Colonic mucosa (tissue), 4 donors: ENCODE results near the gene SLC12A3. TPM values are rescaled to one million over a fixed set of nuclear protein-coding genes. Genes with fewer than 3 reads are reported as not detected.

ENCODE experiments used
- DNase-seq: peaks from one replicate; pipeline ENCODE4 v3.0.0-alpha.2; 2020
- H3K27ac ChIP-seq: fragments of 200-600 bp; one replicate; pipeline ENCODE4 v1.8.0; 2021
- H3K27me3 ChIP-seq: fragments of 200-600 bp; one replicate; pipeline ENCODE4 v1.8.0; 2021
- H3K36me3 ChIP-seq: fragments of 200-600 bp; one replicate; pipeline ENCODE4 v1.8.0; 2021
- H3K4me1 ChIP-seq: fragments of 200-600 bp; one replicate; pipeline ENCODE4 v1.8.0; 2021; ENCODE audit warnings: mild to moderate bottlenecking
- H3K4me3 ChIP-seq: fragments of 200-600 bp; one replicate; pipeline ENCODE4 v1.8.0; 2021
- H3K9ac ChIP-seq, 2 donors: one replicate each; pipeline ENCODE4 v1.7.0; 2013; ENCODE audit warnings: control low read depth in 2 of 2, low read depth in 2 of 2, low read length in 2 of 2
- H3K9me3 ChIP-seq: fragments of 200-600 bp; one replicate; pipeline ENCODE4 v1.8.0; 2021
- intact Hi-C: fragments of 100-400 bp; cut with DNase I; formaldehyde crosslinking; loops from one replicate; pipeline ENCODE4 v1.14.1; 2022
- total RNA-seq, 2 donors: library from RNA; stranded (reverse); fragmentation: NEBNext Ultra II Directional in 1 of 2; extraction: Animal tissue kit (Norgen Biotek cat#: 25700) in 1 of 2; gene quantifications; one replicate each; pipeline ENCODE4 v1.2.1, GENCODE V29; 2021
- TF ChIP-seq, protein P1 (sequence below): fragments of 200-600 bp; IDR thresholded peaks from one replicate; pipeline ENCODE4 v1.8.0; 2022; ENCODE audit warnings: antibody characterized with exemption, mild to moderate bottlenecking
- donor health status: healthy.
- donor health status: DM: no; HTN: no; CAD: no.
- donor health status: DM: no; HTN: no; CAD: no.

The SLC12A3 gene, protein sequence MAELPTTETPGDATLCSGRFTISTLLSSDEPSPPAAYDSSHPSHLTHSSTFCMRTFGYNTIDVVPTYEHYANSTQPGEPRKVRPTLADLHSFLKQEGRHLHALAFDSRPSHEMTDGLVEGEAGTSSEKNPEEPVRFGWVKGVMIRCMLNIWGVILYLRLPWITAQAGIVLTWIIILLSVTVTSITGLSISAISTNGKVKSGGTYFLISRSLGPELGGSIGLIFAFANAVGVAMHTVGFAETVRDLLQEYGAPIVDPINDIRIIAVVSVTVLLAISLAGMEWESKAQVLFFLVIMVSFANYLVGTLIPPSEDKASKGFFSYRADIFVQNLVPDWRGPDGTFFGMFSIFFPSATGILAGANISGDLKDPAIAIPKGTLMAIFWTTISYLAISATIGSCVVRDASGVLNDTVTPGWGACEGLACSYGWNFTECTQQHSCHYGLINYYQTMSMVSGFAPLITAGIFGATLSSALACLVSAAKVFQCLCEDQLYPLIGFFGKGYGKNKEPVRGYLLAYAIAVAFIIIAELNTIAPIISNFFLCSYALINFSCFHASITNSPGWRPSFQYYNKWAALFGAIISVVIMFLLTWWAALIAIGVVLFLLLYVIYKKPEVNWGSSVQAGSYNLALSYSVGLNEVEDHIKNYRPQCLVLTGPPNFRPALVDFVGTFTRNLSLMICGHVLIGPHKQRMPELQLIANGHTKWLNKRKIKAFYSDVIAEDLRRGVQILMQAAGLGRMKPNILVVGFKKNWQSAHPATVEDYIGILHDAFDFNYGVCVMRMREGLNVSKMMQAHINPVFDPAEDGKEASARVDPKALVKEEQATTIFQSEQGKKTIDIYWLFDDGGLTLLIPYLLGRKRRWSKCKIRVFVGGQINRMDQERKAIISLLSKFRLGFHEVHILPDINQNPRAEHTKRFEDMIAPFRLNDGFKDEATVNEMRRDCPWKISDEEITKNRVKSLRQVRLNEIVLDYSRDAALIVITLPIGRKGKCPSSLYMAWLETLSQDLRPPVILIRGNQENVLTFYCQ
- not detected for total RNA-seq

DNA sequence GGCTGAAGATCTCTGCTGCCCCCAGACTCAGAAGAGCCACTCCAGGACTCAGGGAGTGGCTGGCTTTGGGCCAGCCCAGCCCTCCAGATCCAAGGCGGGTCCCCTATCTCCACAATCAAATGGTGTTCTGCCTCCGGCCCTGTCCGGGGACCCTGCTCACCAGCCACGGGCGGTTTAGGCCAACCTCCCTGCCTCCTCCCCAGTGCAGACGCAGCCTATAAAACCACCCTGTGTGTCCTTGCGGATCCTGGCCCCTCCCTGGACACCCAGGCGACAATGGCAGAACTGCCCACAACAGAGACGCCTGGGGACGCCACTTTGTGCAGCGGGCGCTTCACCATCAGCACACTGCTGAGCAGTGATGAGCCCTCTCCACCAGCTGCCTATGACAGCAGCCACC, at the start of gene SLC12A3:
SLC12A3 (plus strand) TSS at position 248 of the 400 bp plus-strand sequence; CDS start at position 277, 29 bp downstream.
- intact Hi-C loops = loop anchor here (10.0 kb wide), 1 partner anchor 170 kb away; no protein-coding TSS in a partner anchor
- Histone ChIP-seq H3K36me3 (no peaks in the 10 kb centered on the region), H3K27ac (no peak within 1 kb of the TSS), H3K27me3 (no peaks in the 10 kb centered on the region), H3K9me3 (no peaks in the 10 kb centered on the region), H3K9ac (no peak within 1 kb of the TSS), H3K4me3 (no peak within 1 kb of the TSS), H3K4me1 (no peaks in the 10 kb centered on the region)
- TF ChIP-seq, protein P1, sequence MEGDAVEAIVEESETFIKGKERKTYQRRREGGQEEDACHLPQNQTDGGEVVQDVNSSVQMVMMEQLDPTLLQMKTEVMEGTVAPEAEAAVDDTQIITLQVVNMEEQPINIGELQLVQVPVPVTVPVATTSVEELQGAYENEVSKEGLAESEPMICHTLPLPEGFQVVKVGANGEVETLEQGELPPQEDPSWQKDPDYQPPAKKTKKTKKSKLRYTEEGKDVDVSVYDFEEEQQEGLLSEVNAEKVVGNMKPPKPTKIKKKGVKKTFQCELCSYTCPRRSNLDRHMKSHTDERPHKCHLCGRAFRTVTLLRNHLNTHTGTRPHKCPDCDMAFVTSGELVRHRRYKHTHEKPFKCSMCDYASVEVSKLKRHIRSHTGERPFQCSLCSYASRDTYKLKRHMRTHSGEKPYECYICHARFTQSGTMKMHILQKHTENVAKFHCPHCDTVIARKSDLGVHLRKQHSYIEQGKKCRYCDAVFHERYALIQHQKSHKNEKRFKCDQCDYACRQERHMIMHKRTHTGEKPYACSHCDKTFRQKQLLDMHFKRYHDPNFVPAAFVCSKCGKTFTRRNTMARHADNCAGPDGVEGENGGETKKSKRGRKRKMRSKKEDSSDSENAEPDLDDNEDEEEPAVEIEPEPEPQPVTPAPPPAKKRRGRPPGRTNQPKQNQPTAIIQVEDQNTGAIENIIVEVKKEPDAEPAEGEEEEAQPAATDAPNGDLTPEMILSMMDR = no peak
- DNase-seq = no peak

DNA sequence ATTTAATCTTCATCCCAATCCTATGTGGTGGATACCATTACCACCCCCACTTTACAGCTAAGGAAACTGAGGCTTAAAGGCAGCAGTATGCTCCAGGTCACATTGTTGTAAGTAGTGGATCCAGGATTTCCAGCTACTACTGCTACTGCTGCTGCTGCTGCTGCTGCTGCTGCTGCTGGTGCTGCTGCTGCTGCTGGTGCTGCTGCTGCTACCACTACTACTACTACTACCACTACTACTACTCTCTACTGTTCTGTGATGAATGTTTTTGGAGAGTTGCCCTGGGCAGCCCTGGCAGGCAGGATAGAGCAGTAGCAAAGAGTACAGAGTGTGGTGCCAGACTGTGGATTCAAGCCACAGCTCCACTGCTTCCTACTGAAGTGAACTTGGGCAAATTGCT, 49.3 kb upstream of the SLC12A3 start:
- no peak overlapping the region for H3K4me3 ChIP-seq
- TF ChIP-seq, protein P1 = no peak
- no peak overlapping the region for H3K27ac ChIP-seq
- no peaks in the 10 kb centered on the region for H3K27me3 ChIP-seq
- H3K36me3 ChIP-seq = no peaks in the 10 kb centered on the region
- intact Hi-C loops = no loop called here
- H3K9me3 ChIP-seq = no peaks in the 10 kb centered on the region
- no peaks in the 10 kb centered on the region for H3K4me1 ChIP-seq
- no peak overlapping the region for H3K9ac ChIP-seq
- no peak for DNase-seq

DNA sequence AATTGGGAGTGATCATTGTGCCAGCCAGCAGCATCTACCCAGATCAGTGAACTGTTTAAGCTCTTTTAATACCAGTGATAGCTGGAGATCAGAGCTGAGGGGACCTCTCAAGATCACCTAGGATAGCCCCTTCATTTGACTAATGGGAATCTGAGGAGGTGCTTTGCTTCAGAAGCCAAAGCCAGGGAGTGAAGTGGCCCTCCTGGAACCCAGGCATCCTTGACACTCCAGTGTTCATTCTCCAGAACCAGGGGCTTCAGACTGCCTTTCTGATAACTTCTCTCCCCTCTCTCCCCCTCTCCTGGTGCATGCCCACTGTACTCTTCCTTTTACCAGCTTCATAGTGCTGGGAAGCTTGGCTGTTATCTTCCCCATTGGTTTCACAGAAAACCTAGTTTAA, 48.0 kb upstream of the SLC12A3 start:
- Histone ChIP-seq H3K27ac (no peak overlapping the region), H3K4me1 (no peaks in the 10 kb centered on the region), H3K9me3 (no peaks in the 10 kb centered on the region), H3K9ac (no peak overlapping the region), H3K4me3 (no peak overlapping the region), H3K36me3 (no peaks in the 10 kb centered on the region), H3K27me3 (no peaks in the 10 kb centered on the region)
- intact Hi-C loops = no loop called here
- DNase-seq = no peak
- TF ChIP-seq, protein P1 = no peak

DNA sequence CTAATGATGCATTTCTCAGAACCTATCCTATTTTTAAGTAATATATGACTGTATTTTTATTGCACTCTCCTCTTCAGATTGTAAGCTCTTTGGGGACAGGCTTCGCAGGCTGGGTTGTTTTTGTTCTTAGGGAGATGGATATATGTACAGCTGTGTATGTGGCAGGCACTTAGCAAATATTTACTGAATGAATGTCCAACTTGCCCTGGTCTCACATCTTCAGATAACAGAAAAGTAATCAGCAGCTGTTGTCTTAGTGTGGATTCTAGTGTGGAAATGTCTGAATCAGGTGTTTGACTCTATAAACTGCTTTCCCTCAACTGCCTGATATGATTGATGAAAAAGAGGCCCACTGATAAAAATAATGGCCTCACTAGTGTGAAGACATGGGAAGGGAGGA, 47.1 kb upstream of the SLC12A3 start:
- Histone ChIP-seq H3K4me3 (no peak overlapping the region), H3K4me1 (no peaks in the 10 kb centered on the region), H3K27ac (no peak overlapping the region), H3K9ac (no peak overlapping the region), H3K36me3 (no peaks in the 10 kb centered on the region), H3K9me3 (no peaks in the 10 kb centered on the region), H3K27me3 (no peaks in the 10 kb centered on the region)
- TF ChIP-seq, protein P1 = no peak
- intact Hi-C loops = no loop called here
- no peak for DNase-seq

DNA sequence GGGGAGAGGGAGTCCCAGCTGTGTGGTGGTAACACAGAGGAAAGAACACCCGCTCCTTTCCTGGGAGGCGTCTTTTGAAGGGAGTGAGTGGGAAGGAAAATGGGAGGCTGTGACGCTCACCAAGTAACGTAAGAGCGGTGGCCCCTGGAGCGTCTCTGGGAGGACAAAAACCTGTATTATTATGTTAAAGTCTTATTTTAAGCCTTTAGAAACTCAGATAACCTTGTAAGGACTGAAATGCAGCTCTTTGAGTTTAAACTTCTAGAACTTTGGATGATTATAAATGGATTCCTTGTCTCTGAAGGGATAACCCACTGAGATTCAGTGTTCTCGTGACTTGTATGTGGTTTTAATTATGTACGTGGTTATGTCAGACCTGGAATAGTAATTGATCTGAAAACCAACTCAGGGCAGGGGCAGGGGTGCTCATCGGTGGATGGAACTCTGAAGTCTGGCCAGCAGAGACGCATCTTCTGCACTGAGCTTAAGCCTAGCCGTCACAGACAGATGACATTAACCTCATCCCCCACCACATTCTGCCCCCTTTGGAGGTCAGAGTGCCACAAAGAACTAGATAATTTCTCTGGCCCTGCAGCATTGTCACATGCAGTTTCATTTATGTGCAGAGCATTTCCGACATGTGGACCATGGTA, 41.8 kb upstream of the SLC12A3 start:
- no peak overlapping the region for H3K9ac ChIP-seq
- H3K27me3 ChIP-seq = no peaks in the 10 kb centered on the region
- TF ChIP-seq, protein P1 = no peak
- H3K36me3 ChIP-seq = no peaks in the 10 kb centered on the region
- no peaks in the 10 kb centered on the region for H3K4me1 ChIP-seq
- H3K27ac ChIP-seq = no peak overlapping the region
- no peak for DNase-seq
- no peak overlapping the region for H3K4me3 ChIP-seq
- intact Hi-C loops = no loop called here
- no peaks in the 10 kb centered on the region for H3K9me3 ChIP-seq
